ENCODE measurements around the gene WARS2.

Gene WARS2

GRCh38 chr1:118982266-118982665 is 158.2 kb downstream of the WARS2 start:
- DNase-seq = no peak

- no peak for DNase-seq
These were observed 159.0 kb downstream of the WARS2 start for GRCh38 chr1:118981436-118981835.
